Erythroblast (primary cell): ENCODE results near the gene EIF3A.

Experiments used
- GATA1 ChIP-seq: IDR thresholded peaks from 2 replicates; pipeline ENCODE4 v1.6.1; 2011; ENCODE audit warnings: low read depth, mild to moderate bottlenecking, control low read depth, low read length, moderate library complexity
- POLR2A ChIP-seq: IDR thresholded peaks from 2 replicates; pipeline ENCODE4 v1.6.1; 2011; ENCODE audit warnings: mild to moderate bottlenecking, low read length

DNA sequence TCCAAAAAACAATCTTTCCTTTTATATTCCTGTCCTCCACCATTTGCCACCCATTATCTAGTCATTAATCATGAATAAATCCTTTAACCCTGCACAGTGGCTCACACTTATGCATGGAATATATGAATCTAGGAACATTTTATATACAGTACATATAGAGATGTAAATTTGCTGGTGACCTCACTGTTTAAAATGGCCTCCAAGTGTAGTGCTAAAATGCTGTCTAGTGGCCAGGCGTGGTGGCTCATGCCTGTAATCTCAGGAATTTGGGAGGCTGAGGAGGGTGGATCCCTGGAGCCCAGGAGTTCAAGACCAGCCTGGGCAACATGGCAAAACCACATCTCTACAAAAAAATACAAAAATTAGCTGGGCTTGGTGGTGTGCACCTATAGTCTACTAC is 41.5 kb downstream of the EIF3A start:
- TF ChIP-seq POLR2A (no peak), GATA1 (no peak)
